Panc1 (cell line): ENCODE measurements around the gene SLC25A46. TPM values are rescaled to one million over a fixed set of nuclear protein-coding genes. Genes with fewer than 3 reads are reported as not detected.

ENCODE experiments used
- ATAC-seq: fragments of 200-7000 bp; cut with Tn5 transposase; 2 replicates; pipeline ENCODE4 v1.9.1; 2020; ENCODE audit warnings: mild to moderate bottlenecking, moderate library complexity
- BruUV-seq: library from RNA; stranded (reverse); fragments of 400-500 nt; replicated peaks from 2 replicates; lab custom pipeline; 2021; lab: Mats Ljungman, UMichigan
- CTCF ChIA-PET: fragments of 300-600 bp; sonication (Branson Sonifier 250); formaldehyde crosslinking; loops from one replicate; lab custom pipeline; 2022; ENCODE audit warnings: antibody characterized with exemption; lab: Charles Lee
- POLR2A ChIA-PET: fragments of 300-600 bp; sonication (Branson Sonifier 250); formaldehyde crosslinking; loops from one replicate; lab custom pipeline; 2022; ENCODE audit warnings: antibody characterized with exemption; lab: Charles Lee
- DNase-seq: peaks from one replicate; pipeline ENCODE4 v3.0.0-alpha.2; 2010; ENCODE audit warnings: low read depth, low spot score
- H3K27ac ChIP-seq: 2 replicates; pipeline ENCODE4 v1.5.1; 2011; ENCODE audit warnings: mild to moderate bottlenecking, low read length, inconsistent platforms
- H3K27me3 ChIP-seq: fragments of 200-500 bp; sonication (Bioruptor generic); 2 replicates; pipeline ENCODE4 v1.6.0; 2014; ENCODE audit warnings: low read length, inconsistent platforms; ENCODE audit not compliant: control insufficient read depth, insufficient read depth
- H3K36me3 ChIP-seq: fragments of 200-500 bp; sonication (Bioruptor generic); 2 replicates; pipeline ENCODE4 v1.5.1; 2014; ENCODE audit warnings: inconsistent platforms, mild to moderate bottlenecking, low read length, moderate library complexity; ENCODE audit not compliant: control insufficient read depth, insufficient read depth
- H3K4me1 ChIP-seq: 2 replicates; pipeline ENCODE4 v1.5.1; 2011; ENCODE audit warnings: inconsistent platforms, mild to moderate bottlenecking, low read length, moderate library complexity; ENCODE audit not compliant: control insufficient read depth, insufficient read depth
- H3K4me3 ChIP-seq, 2 experiments: 2 replicates each; pipeline ENCODE4 v1.5.1; 2011 to 2012; ENCODE audit warnings: low read depth in 2 of 2, low read length in 2 of 2, mild to moderate bottlenecking in 2 of 2, inconsistent platforms in 1 of 2, moderate library complexity in 1 of 2
- H3K9me3 ChIP-seq: fragments of 200-500 bp; sonication (Bioruptor generic); 2 replicates; pipeline ENCODE4 v1.5.1; 2014; ENCODE audit warnings: low read depth, mild to moderate bottlenecking, inconsistent platforms, low read length, moderate library complexity; ENCODE audit not compliant: control insufficient read depth, insufficient read depth
- POLR2AphosphoS5 ChIP-seq: IDR thresholded peaks from 2 replicates; pipeline ENCODE4 v1.6.1; 2012; ENCODE audit warnings: mild to moderate bottlenecking, low read depth, low read length, moderate library complexity
- REST ChIP-seq, 2 experiments: IDR thresholded peaks; 2 replicates each; pipeline ENCODE4 v1.6.1; 2011 to 2012; ENCODE audit warnings: low read depth in 2 of 2, control low read depth in 1 of 2, low read length in 1 of 2, mild to moderate bottlenecking in 1 of 2, moderate library complexity in 1 of 2; ENCODE audit not compliant: insufficient read depth in 1 of 2
- SIN3A ChIP-seq: IDR thresholded peaks from 2 replicates; pipeline ENCODE4 v1.6.1; 2012; ENCODE audit warnings: low read depth, mild to moderate bottlenecking, low read length, moderate library complexity, borderline replicate concordance; ENCODE audit not compliant: insufficient read depth
- TCF7L2 ChIP-seq: IDR thresholded peaks from 2 replicates; pipeline ENCODE4 v1.6.1; 2011; ENCODE audit warnings: mild to moderate bottlenecking, low read depth, low read length, inconsistent platforms
- in situ Hi-C: cut with HindIII; loops from 2 replicates; pipeline ENCODE4 v1.10.0; 2016; ENCODE audit warnings: low sequenced_read_pairs, low pct_unique_long_range_greater_than_20kb
- intact Hi-C: fragments of 100-400 bp; cut with micrococcal nuclease; formaldehyde crosslinking; loops from one replicate; pipeline ENCODE4 v1.10.0; 2022; ENCODE audit not compliant: unreplicated experiment
- total RNA-seq: library from RNA; stranded (reverse); gene quantifications from one replicate; pipeline ENCODE4 v1.2.1, GENCODE V29; 2021; ENCODE audit not compliant: unreplicated experiment
- TF ChIP-seq, protein P1 (sequence below): fragments of 450-650 bp; IDR thresholded peaks from 2 replicates; pipeline ENCODE4 v1.5.1; 2017; ENCODE audit warnings: mild to moderate bottlenecking

SLC25A46 gene
- total RNA-seq, 1 experiment from 2014 or later: 34.5 TPM

- Histone ChIP-seq H3K4me3 (no peak overlapping the region), H3K27ac (no peak overlapping the region), H3K4me1 (no peaks in the 10 kb centered on the region), H3K27me3 (no peaks in the 10 kb centered on the region), H3K9me3 (no peaks in the 10 kb centered on the region), H3K36me3 (no peaks in the 10 kb centered on the region)
- intact Hi-C loops: no loop called here
- DNase-seq: no peak
- no TSS peak for BruUV-seq
- TF ChIP-seq REST (IDR thresholded peaks at IDR 0.05; ENCODE audit: insufficient read depth in 1 of 2, low read depth in 2 of 2, low read length in 1 of 2): no peak
- TF ChIP-seq SIN3A: no peak
- TF ChIP-seq POLR2AphosphoS5: no peak
- TF ChIP-seq TCF7L2: no peak
- TF ChIP-seq, protein P1, sequence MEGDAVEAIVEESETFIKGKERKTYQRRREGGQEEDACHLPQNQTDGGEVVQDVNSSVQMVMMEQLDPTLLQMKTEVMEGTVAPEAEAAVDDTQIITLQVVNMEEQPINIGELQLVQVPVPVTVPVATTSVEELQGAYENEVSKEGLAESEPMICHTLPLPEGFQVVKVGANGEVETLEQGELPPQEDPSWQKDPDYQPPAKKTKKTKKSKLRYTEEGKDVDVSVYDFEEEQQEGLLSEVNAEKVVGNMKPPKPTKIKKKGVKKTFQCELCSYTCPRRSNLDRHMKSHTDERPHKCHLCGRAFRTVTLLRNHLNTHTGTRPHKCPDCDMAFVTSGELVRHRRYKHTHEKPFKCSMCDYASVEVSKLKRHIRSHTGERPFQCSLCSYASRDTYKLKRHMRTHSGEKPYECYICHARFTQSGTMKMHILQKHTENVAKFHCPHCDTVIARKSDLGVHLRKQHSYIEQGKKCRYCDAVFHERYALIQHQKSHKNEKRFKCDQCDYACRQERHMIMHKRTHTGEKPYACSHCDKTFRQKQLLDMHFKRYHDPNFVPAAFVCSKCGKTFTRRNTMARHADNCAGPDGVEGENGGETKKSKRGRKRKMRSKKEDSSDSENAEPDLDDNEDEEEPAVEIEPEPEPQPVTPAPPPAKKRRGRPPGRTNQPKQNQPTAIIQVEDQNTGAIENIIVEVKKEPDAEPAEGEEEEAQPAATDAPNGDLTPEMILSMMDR: no peak
- CTCF ChIA-PET: no interaction called here
- no peak for ATAC-seq
- in situ Hi-C loops: no loop called here
- POLR2A ChIA-PET: no interaction called here
Observed at GRCh38 chr5:110770286-110770685, 31.5 kb downstream of the SLC25A46 start.

GRCh38 chr5:110784901-110785300 lies 46.1 kb downstream of the SLC25A46 start:
- H3K27ac ChIP-seq: no peak overlapping the region
- CTCF ChIA-PET: no interaction called here

More at GRCh38 chr5:110784901-110785300, 46.1 kb downstream of the SLC25A46 start:
- no peaks in the 10 kb centered on the region for H3K4me1 ChIP-seq
- H3K9me3 ChIP-seq: no peaks in the 10 kb centered on the region
- DNase-seq (no peak), ATAC-seq (no peak)
- TF ChIP-seq POLR2AphosphoS5 (no peak), SIN3A (no peak), TCF7L2 (no peak), REST (IDR thresholded peaks at IDR 0.05; ENCODE audit: insufficient read depth in 1 of 2, low read depth in 2 of 2, low read length in 1 of 2) (no peak)
- TF ChIP-seq, protein P1: no peak
- POLR2A ChIA-PET: no interaction called here
- H3K4me3 ChIP-seq: no peak overlapping the region
- intact Hi-C loops (no loop called here), in situ Hi-C loops (no loop called here)
- no peaks in the 10 kb centered on the region for H3K36me3 ChIP-seq
- no peaks in the 10 kb centered on the region for H3K27me3 ChIP-seq
- no TSS peak for BruUV-seq
